IMR-90 (cell line): Measurements from ENCODE around the gene STARD7. TPM values are rescaled to one million over a fixed set of nuclear protein-coding genes. Genes with fewer than 3 reads are reported as not detected.

Experiments
- ATAC-seq: fragments of 200-7000 bp; cut with Tn5 transposase; 2 replicates; pipeline ENCODE4 v1.9.1; 2020; ENCODE audit warnings: low read depth, mild to moderate bottlenecking, moderate library complexity
- BruUV-seq: library from RNA; stranded (reverse); fragments of 400-500 nt; replicated peaks from 2 replicates; lab custom pipeline; 2021; lab: Mats Ljungman, UMichigan
- CTCF ChIA-PET: fragments of 300-600 bp; formaldehyde crosslinking; extraction: SDS; loops from one replicate; lab custom pipeline; 2021; ENCODE audit warnings: antibody characterized with exemption; lab: Yijun Ruan, JAX
- POLR2A ChIA-PET: fragments of 300-600 bp; sonication (Branson Sonifier 250); formaldehyde crosslinking; loops from one replicate; lab custom pipeline; 2022; ENCODE audit warnings: antibody characterized with exemption; ENCODE audit not compliant: unreplicated experiment; lab: Charles Lee
- DNase-seq: peaks from one replicate; pipeline ENCODE4 v3.0.0; 2013
- H2AFZ ChIP-seq: replicated peaks from 2 replicates; pipeline ENCODE3; 2013; ENCODE audit warnings: low read length, mild to moderate bottlenecking; ENCODE audit not compliant: poor library complexity
- H2AK5ac ChIP-seq: 2 replicates; pipeline ENCODE4 v1.6.1; 2013; ENCODE audit warnings: low read depth, low read length, inconsistent platforms
- H2AK9ac ChIP-seq: replicated peaks from 2 replicates; pipeline ENCODE3; 2013; ENCODE audit warnings: mild to moderate bottlenecking, low read depth, low read length, moderate library complexity; ENCODE audit not compliant: poor library complexity
- H2BK120ac ChIP-seq: 2 replicates; pipeline ENCODE4 v1.6.1; 2013; ENCODE audit warnings: low read depth, low read length, inconsistent platforms
- H2BK15ac ChIP-seq: 3 replicates; pipeline ENCODE4 v1.6.1; 2013; ENCODE audit warnings: low read depth, low read length, inconsistent platforms
- H2BK20ac ChIP-seq: 2 replicates; pipeline ENCODE4 v1.6.1; 2013; ENCODE audit warnings: low read depth, mild to moderate bottlenecking, inconsistent platforms, low read length, moderate library complexity
- H2BK5ac ChIP-seq: 2 replicates; pipeline ENCODE4 v1.6.1; 2013; ENCODE audit warnings: mild to moderate bottlenecking, low read depth, low read length, inconsistent platforms; ENCODE audit not compliant: poor library complexity, severe bottlenecking
- H3K14ac ChIP-seq: replicated peaks from 2 replicates; pipeline ENCODE4 v1.6.1; 2013; ENCODE audit warnings: low read depth, low read length, inconsistent platforms
- H3K18ac ChIP-seq: 2 replicates; pipeline ENCODE4 v1.6.1; 2013; ENCODE audit warnings: low read depth, low read length, control low read depth
- H3K23ac ChIP-seq: 2 replicates; pipeline ENCODE4 v1.6.1; 2013; ENCODE audit warnings: low read depth, low read length, inconsistent platforms
- H3K27ac ChIP-seq: 2 replicates; pipeline ENCODE4 v1.5.1; 2013; ENCODE audit warnings: mild to moderate bottlenecking, control low read depth, low read length; ENCODE audit not compliant: insufficient read depth
- H3K27me3 ChIP-seq: 2 replicates; pipeline ENCODE4 v1.6.1; 2013; ENCODE audit warnings: low read length; ENCODE audit not compliant: control insufficient read depth, insufficient read depth
- H3K36me3 ChIP-seq: 2 replicates; pipeline ENCODE4 v1.6.1; 2013; ENCODE audit warnings: low read length, mixed read lengths; ENCODE audit not compliant: control insufficient read depth, insufficient read depth
- H3K4ac ChIP-seq: 2 replicates; pipeline ENCODE4 v1.6.1; 2013; ENCODE audit warnings: low read depth, low read length, inconsistent platforms
- H3K4me1 ChIP-seq: 2 replicates; pipeline ENCODE4 v1.6.1; 2013; ENCODE audit warnings: low read length, mixed read lengths; ENCODE audit not compliant: control insufficient read depth, insufficient read depth
- H3K4me2 ChIP-seq: 2 replicates; pipeline ENCODE4 v1.6.1; 2013; ENCODE audit warnings: low read depth, mild to moderate bottlenecking, control low read depth, low read length, moderate library complexity
- H3K4me3 ChIP-seq: 2 replicates; pipeline ENCODE4 v1.5.1; 2013; ENCODE audit warnings: low read depth, mild to moderate bottlenecking, control low read depth, low read length, moderate library complexity; ENCODE audit not compliant: insufficient read depth
- H3K56ac ChIP-seq: 2 replicates; pipeline ENCODE4 v1.6.1; 2013; ENCODE audit warnings: low read length, inconsistent platforms; ENCODE audit not compliant: insufficient read depth; ENCODE audit errors: extremely low read depth
- H3K79me1 ChIP-seq, 2 experiments: 2 replicates each; pipeline ENCODE4 v1.6.1; 2013; ENCODE audit warnings: low read length in 2 of 2, inconsistent platforms in 1 of 2, low read depth in 1 of 2
- H3K9ac ChIP-seq: 2 replicates; pipeline ENCODE4 v1.6.1; 2013; ENCODE audit warnings: low read depth, low read length, control low read depth
- H3K9me1 ChIP-seq: 2 replicates; pipeline ENCODE4 v1.6.1; 2013; ENCODE audit warnings: low read length, inconsistent platforms; ENCODE audit not compliant: insufficient read depth
- H3K9me3 ChIP-seq: 2 replicates; pipeline ENCODE4 v1.6.1; 2013; ENCODE audit warnings: low read length; ENCODE audit not compliant: control insufficient read depth, insufficient read depth
- H4K20me1 ChIP-seq: 2 replicates; pipeline ENCODE4 v1.6.1; 2013; ENCODE audit warnings: low read length, inconsistent platforms; ENCODE audit not compliant: insufficient read depth
- H4K5ac ChIP-seq: 2 replicates; pipeline ENCODE4 v1.6.1; 2013; ENCODE audit warnings: mild to moderate bottlenecking, low read depth, low read length, control low read depth
- H4K8ac ChIP-seq, 2 experiments: 2 replicates each; pipeline ENCODE4 v1.6.1; 2013; ENCODE audit warnings: low read depth in 2 of 2, low read length in 2 of 2, control low read depth in 1 of 2, inconsistent platforms in 1 of 2
- H4K91ac ChIP-seq: 2 replicates; pipeline ENCODE4 v1.6.1; 2013; ENCODE audit warnings: low read depth, low read length, inconsistent platforms; ENCODE audit not compliant: insufficient read depth
- MXI1 ChIP-seq: IDR thresholded peaks from 2 replicates; pipeline ENCODE4 v1.6.1; 2012; ENCODE audit warnings: low read depth, mild to moderate bottlenecking, low read length, moderate library complexity, borderline replicate concordance
- RAD21 ChIP-seq: IDR thresholded peaks from 2 replicates; pipeline ENCODE4 v1.6.1; 2012; ENCODE audit warnings: low read length, improper control_type of control experiment
- RCOR1 ChIP-seq: IDR thresholded peaks from 2 replicates; pipeline ENCODE4 v1.6.1; 2012; ENCODE audit warnings: mild to moderate bottlenecking, low read length, improper control_type of control experiment; ENCODE audit not compliant: insufficient replicate concordance
- WGBS, 2 experiments: methylation state at CpG; one replicate each; pipeline versions ENCODE4 v1.1.5 to v1.1.7; 2013; ENCODE audit warnings: missing lambda C conversion rate in 2 of 2; ENCODE audit not compliant: insufficient read length in 1 of 2; ENCODE audit errors: extremely low coverage in 2 of 2; 5-methylcytosine and 5-hydroxymethylcytosine counted together
- dilution Hi-C: fragments of 300-500 bp; cut with HindIII; formaldehyde crosslinking; loops from one replicate; pipeline ENCODE4 v1.14.3; 2018; ENCODE audit warnings: low sequenced_read_pairs; ENCODE audit not compliant: unreplicated experiment
- in situ Hi-C: fragments of 300-500 bp; cut with MboI; formaldehyde crosslinking; loops from 3 replicates; pipeline ENCODE4 v1.14.3; 2019; ENCODE audit warnings: low sequenced_read_pairs, inconsistent platforms, mixed read lengths
- intact Hi-C: fragments of 100-400 bp; cut with micrococcal nuclease; formaldehyde crosslinking; loops from 2 replicates; pipeline ENCODE4 v1.10.0; 2022
- polyA plus RNA-seq, 3 experiments: library from polyadenylated mRNA; depleted of rRNA; stranded (reverse); fragments of >200 nt; gene quantifications; 2 replicates each; pipeline ENCODE4 v1.2.3, GENCODE V29; 2012; ENCODE audit warnings: low replicate concordance in 1 of 3
- total RNA-seq: library from RNA; depleted of rRNA; stranded (reverse); fragments of >200 nt; gene quantifications from 2 replicates; pipeline ENCODE4 v1.2.3, GENCODE V29; 2012
- TF ChIP-seq, protein P1 (sequence below): conservative IDR thresholded peaks from 2 replicates; pipeline ENCODE4 v1.5.1; 2012; ENCODE audit warnings: mild to moderate bottlenecking, low read depth, low read length, improper control_type of control experiment

The STARD7 gene
- total and polyA plus RNA-seq, 2 of the 4 experiments (the other 2 are of a cell fraction) = 61.7 to 138 TPM

DNA sequence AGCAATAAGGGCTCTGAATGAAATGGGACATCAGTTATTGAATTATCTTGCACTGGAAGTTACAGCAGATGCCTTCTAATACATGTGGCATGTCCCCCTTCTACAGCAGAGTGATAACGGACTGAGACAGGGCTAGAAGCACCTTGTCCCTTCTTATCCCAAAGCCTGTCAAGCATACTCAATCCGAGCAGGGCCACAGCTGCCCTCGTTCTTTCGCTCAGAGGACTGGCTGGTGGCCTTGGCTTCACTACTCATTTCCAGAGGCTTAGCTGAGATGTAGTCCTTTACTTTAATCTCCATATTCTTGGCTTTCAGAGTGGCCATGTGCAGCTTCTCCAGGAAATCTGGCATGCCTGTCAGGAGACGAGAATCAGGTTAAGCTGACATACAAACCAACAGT lies 22.1 kb downstream of the STARD7 start:
- no peak overlapping the region for H3K56ac ChIP-seq
- peaks cover 4% of the 10 kb centered on the region; the same call in 1 of the 2 replicates for H3K4me1 ChIP-seq
- H3K27me3 ChIP-seq = no peaks in the 10 kb centered on the region
- no peak overlapping the region for H3K4me2 ChIP-seq
- H3K4me3 ChIP-seq = no peak overlapping the region
- H2BK5ac ChIP-seq = no peak overlapping the region
- no peak overlapping the region for H2AK5ac ChIP-seq
- no peak overlapping the region for H3K18ac ChIP-seq
- DNase-seq (no peak), ATAC-seq (no peak)
- H2AFZ ChIP-seq = no peak overlapping the region
- no peak overlapping the region for H4K5ac ChIP-seq
- no peak overlapping the region for H3K9ac ChIP-seq
- no peaks in the 10 kb centered on the region for H3K9me3 ChIP-seq
- no peak overlapping the region for H2AK9ac ChIP-seq
- H3K36me3 ChIP-seq = peaks cover 39% of the 10 kb centered on the region
- TF ChIP-seq, protein P1, sequence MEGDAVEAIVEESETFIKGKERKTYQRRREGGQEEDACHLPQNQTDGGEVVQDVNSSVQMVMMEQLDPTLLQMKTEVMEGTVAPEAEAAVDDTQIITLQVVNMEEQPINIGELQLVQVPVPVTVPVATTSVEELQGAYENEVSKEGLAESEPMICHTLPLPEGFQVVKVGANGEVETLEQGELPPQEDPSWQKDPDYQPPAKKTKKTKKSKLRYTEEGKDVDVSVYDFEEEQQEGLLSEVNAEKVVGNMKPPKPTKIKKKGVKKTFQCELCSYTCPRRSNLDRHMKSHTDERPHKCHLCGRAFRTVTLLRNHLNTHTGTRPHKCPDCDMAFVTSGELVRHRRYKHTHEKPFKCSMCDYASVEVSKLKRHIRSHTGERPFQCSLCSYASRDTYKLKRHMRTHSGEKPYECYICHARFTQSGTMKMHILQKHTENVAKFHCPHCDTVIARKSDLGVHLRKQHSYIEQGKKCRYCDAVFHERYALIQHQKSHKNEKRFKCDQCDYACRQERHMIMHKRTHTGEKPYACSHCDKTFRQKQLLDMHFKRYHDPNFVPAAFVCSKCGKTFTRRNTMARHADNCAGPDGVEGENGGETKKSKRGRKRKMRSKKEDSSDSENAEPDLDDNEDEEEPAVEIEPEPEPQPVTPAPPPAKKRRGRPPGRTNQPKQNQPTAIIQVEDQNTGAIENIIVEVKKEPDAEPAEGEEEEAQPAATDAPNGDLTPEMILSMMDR = no peak
- TF ChIP-seq MXI1 (no peak), RAD21 (no peak), RCOR1 (no peak)
- H2BK20ac ChIP-seq = no peak overlapping the region
- peaks cover 5% of the 10 kb centered on the region; the same call in 1 of the 2 replicates for H4K20me1 ChIP-seq
- H3K14ac ChIP-seq = no peak overlapping the region
- dilution Hi-C loops (no loop called here), intact Hi-C loops (no loop called here), in situ Hi-C loops (no loop called here)
- CTCF ChIA-PET = no interaction called here
- POLR2A ChIA-PET = no interaction called here
- H3K27ac ChIP-seq = no peak overlapping the region
- no peak overlapping the region for H3K23ac ChIP-seq
- H3K9me1 ChIP-seq = peaks cover 3% of the 10 kb centered on the region; the same call in 1 of the 2 replicates
- no TSS peak for BruUV-seq
- H2BK120ac ChIP-seq = no peak overlapping the region
- no peak overlapping the region for H4K91ac ChIP-seq
- no CpG with 5 or more reads among the region's 5 CpGs for WGBS, 2 experiments
- H3K4ac ChIP-seq = no peak overlapping the region
- no peak overlapping the region for H2BK15ac ChIP-seq
- peaks cover 22 to 25% of the 10 kb centered on the region in 2 experiments for H3K79me1 ChIP-seq
- H4K8ac ChIP-seq = no peak overlapping the region
